Breast epithelium (tissue), 4 donors: ENCODE measurements around the gene NAV3. TPM values are rescaled to one million over a fixed set of nuclear protein-coding genes. Genes with fewer than 3 reads are reported as not detected.

Experiments
- DNase-seq, 2 donors: peaks; one replicate each; pipeline ENCODE4 v3.0.0-alpha.2; 2019; ENCODE audit warnings: low spot score in 2 of 2
- H3K27ac ChIP-seq, 2 donors: fragments of 200-600 bp; sonication (generic) in 1 of 2; one replicate each; pipeline ENCODE4 v1.5.1; 2016 to 2019; ENCODE audit warnings: mild to moderate bottlenecking in 1 of 2
- H3K27me3 ChIP-seq, 2 donors: fragments of 200-600 bp; sonication (generic) in 1 of 2; one replicate each; pipeline versions ENCODE4 v1.5.1 to v1.6.0; 2017 to 2019; ENCODE audit warnings: control low read depth in 1 of 2, mild to moderate bottlenecking in 1 of 2
- H3K36me3 ChIP-seq: fragments of 200-600 bp; one replicate; pipeline ENCODE4 v1.5.1; 2019
- H3K4me1 ChIP-seq, 2 donors: fragments of 200-600 bp; sonication (generic); one replicate each; pipeline ENCODE4 v1.5.1; 2016 to 2019; ENCODE audit warnings: control low read depth in 1 of 2
- H3K4me3 ChIP-seq, 3 donors: fragments of 200-600 bp; sonication (generic); 1 replicate in 2 of 3; 2 replicates in 1 of 3; pipeline ENCODE4 v1.5.1; 2016 to 2019; ENCODE audit warnings: mild to moderate bottlenecking in 3 of 3, moderate library complexity in 2 of 3
- H3K9me3 ChIP-seq, 2 donors: fragments of 200-600 bp; sonication (generic) in 1 of 2; one replicate each; pipeline ENCODE4 v1.5.1; 2016 to 2019; ENCODE audit warnings: control low read depth in 1 of 2
- POLR2A ChIP-seq: fragments of 450-650 bp; IDR thresholded peaks from one replicate; pipeline ENCODE4 v1.6.1; 2016; ENCODE audit warnings: antibody characterized with exemption, mild to moderate bottlenecking, moderate library complexity
- POLR2AphosphoS5 ChIP-seq, 3 donors: sonication (generic); formaldehyde crosslinking; IDR thresholded peaks; one replicate each; pipeline ENCODE4 v1.6.1; 2017; ENCODE audit warnings: antibody characterized with exemption in 3 of 3
- intact Hi-C: fragments of 100-400 bp; cut with DNase I; formaldehyde crosslinking; loops from one replicate; pipeline ENCODE4 v1.15.1; 2023; ENCODE audit warnings: low total_unique reads
- total RNA-seq, 3 donors: library from RNA; depleted of rRNA; stranded (reverse); fragments of >200 nt; gene quantifications; one replicate each; pipeline ENCODE4 v1.1.0, GENCODE V29; 2016
- TF ChIP-seq, protein P1 (sequence below), 3 donors: fragments of 450-650 bp; IDR thresholded peaks; one replicate each; pipeline ENCODE4 v1.5.1; 2016 to 2017; ENCODE audit warnings: antibody characterized with exemption in 3 of 3, mild to moderate bottlenecking in 3 of 3, moderate library complexity in 3 of 3

The NAV3 gene
- total RNA-seq, 3 donors from 2014 or later = 25.6 to 46.1 (median 41.1) TPM

- Histone ChIP-seq H3K27me3 (no peaks in the 10 kb centered on the region), H3K4me3 (no peak overlapping the region), H3K4me1 (no peaks in the 10 kb centered on the region), H3K9me3 (no peaks in the 10 kb centered on the region), H3K36me3 (no peaks in the 10 kb centered on the region), H3K27ac (peak overlapping the region in 1 of 2 donors; percentile 52)
- intact Hi-C loops = no loop called here
- DNase-seq = no peak
- TF ChIP-seq POLR2AphosphoS5 (IDR thresholded peaks at IDR 0.05) = no peak
- TF ChIP-seq, protein P1, sequence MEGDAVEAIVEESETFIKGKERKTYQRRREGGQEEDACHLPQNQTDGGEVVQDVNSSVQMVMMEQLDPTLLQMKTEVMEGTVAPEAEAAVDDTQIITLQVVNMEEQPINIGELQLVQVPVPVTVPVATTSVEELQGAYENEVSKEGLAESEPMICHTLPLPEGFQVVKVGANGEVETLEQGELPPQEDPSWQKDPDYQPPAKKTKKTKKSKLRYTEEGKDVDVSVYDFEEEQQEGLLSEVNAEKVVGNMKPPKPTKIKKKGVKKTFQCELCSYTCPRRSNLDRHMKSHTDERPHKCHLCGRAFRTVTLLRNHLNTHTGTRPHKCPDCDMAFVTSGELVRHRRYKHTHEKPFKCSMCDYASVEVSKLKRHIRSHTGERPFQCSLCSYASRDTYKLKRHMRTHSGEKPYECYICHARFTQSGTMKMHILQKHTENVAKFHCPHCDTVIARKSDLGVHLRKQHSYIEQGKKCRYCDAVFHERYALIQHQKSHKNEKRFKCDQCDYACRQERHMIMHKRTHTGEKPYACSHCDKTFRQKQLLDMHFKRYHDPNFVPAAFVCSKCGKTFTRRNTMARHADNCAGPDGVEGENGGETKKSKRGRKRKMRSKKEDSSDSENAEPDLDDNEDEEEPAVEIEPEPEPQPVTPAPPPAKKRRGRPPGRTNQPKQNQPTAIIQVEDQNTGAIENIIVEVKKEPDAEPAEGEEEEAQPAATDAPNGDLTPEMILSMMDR (IDR thresholded peaks at IDR 0.05) = no peak
- TF ChIP-seq POLR2A = no peak
Observed at GRCh38 chr12:78018171-78018910, 187.6 kb downstream of the NAV3 start.

GRCh38 chr12:78018939-78019338 is 188.2 kb downstream of the NAV3 start:
- DNase-seq = no peak
- no peak overlapping the region for H3K4me3 ChIP-seq
- H3K9me3 ChIP-seq = no peaks in the 10 kb centered on the region

DNA sequence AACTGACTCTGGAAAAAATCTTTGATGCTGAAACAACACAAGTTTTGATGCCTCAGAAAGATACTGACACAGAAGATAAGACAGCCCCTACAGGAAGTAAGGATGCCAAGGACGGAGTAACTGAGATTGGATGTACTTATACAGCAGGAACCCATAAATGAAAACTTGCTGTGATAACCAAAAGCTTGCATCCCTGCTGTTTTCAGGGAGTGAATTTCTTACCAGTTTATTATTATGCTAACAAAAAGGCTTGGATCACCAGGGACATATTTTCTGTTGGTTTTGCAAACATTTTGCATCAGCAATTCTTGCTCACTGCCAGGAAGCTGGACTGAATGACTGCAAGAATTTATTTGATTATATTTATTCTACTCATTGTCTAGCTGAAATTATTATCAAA is 197.7 kb downstream of the NAV3 start:
- intact Hi-C loops = no loop called here
- Histone ChIP-seq H3K27ac (no peak overlapping the region), H3K9me3 (no peaks in the 10 kb centered on the region), H3K36me3 (no peaks in the 10 kb centered on the region), H3K27me3 (no peaks in the 10 kb centered on the region), H3K4me3 (no peak overlapping the region), H3K4me1 (no peaks in the 10 kb centered on the region)
- DNase-seq = no peak
- TF ChIP-seq POLR2A (no peak), POLR2AphosphoS5 (IDR thresholded peaks at IDR 0.05) (no peak)
- TF ChIP-seq, protein P1 (IDR thresholded peaks at IDR 0.05) = no peak

More at GRCh38 chr12:78018939-78019338, 188.2 kb downstream of the NAV3 start:
- no peaks in the 10 kb centered on the region for H3K36me3 ChIP-seq
- H3K4me1 ChIP-seq = no peaks in the 10 kb centered on the region
- no peaks in the 10 kb centered on the region for H3K27me3 ChIP-seq
- TF ChIP-seq POLR2A (no peak), POLR2AphosphoS5 (IDR thresholded peaks at IDR 0.05) (no peak)
- TF ChIP-seq, protein P1 (IDR thresholded peaks at IDR 0.05) = no peak
- intact Hi-C loops = no loop called here
- H3K27ac ChIP-seq = peak overlapping the region in 1 of 2 donors; percentile 52

GRCh38 chr12:78034025-78034424 is 203.3 kb downstream of the NAV3 start:
- H3K36me3 ChIP-seq = no peaks in the 10 kb centered on the region
- H3K27ac ChIP-seq = peak overlapping the region in 1 of 2 donors; percentile 43
- H3K4me1 ChIP-seq = no peaks in the 10 kb centered on the region
- TF ChIP-seq POLR2AphosphoS5 (IDR thresholded peaks at IDR 0.05) = peak in 1 of 3 donors; percentile 66
- no peak for TF ChIP-seq POLR2A
- no peaks in the 10 kb centered on the region for H3K9me3 ChIP-seq
- no peaks in the 10 kb centered on the region for H3K27me3 ChIP-seq
- intact Hi-C loops = no loop called here
- no peak for DNase-seq
- no peak overlapping the region for H3K4me3 ChIP-seq

- H3K4me1 ChIP-seq = no peaks in the 10 kb centered on the region
- H3K27ac ChIP-seq = no peak overlapping the region
- TF ChIP-seq, protein P1 (IDR thresholded peaks at IDR 0.05) = no peak
- TF ChIP-seq POLR2A (no peak), POLR2AphosphoS5 (IDR thresholded peaks at IDR 0.05) (no peak)
- no peaks in the 10 kb centered on the region for H3K36me3 ChIP-seq
- intact Hi-C loops = no loop called here
- no peaks in the 10 kb centered on the region for H3K9me3 ChIP-seq
- no peak for DNase-seq
- no peaks in the 10 kb centered on the region for H3K27me3 ChIP-seq
- no peak overlapping the region for H3K4me3 ChIP-seq
Observed at GRCh38 chr12:78035901-78036606, 205.4 kb downstream of the NAV3 start.
